T-helper 2 cell (primary cell): ENCODE data around the gene GLIS2.

Experiments used
- DNase-seq, 5 experiments: peaks; one replicate each; pipeline versions ENCODE4 v3.0.0 to v3.0.0-alpha.2; 2012 to 2022

GLIS2 gene

DNA sequence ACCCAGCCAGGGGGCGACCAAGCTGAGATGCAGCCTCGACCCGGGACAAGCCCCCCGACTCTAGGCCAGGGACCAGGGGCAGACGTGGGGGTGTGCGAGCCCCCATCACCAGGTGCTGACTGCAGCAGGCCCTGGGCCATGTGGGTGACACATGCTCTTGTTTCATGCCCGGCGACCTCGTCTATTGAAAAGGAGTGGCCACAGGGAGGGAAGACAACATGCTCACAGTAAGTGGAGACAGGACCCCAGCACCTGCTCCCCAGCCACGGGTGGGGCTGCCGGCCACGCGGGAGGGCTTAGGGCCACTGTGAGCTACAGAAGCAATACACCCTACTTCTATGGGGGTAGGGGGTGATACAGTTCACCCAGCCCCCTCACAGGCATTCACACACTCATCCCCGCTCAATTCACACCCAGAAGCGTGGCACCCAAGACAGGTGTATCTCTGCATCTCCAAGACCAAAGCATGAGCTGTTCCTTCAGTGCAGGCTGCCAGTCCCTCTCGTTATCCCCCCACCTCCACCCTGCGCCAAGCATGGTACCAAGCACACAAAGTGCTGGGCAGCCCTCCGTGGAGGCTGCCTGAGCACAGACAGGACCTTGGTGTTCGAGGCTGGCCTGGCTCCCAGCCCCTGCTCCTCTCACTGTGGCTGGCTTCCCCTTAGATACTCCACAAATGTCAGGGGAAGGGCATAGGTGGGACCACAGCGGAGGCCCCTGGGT lies 69.4 kb downstream of the GLIS2 start:
- DNase-seq: no peak

DNA sequence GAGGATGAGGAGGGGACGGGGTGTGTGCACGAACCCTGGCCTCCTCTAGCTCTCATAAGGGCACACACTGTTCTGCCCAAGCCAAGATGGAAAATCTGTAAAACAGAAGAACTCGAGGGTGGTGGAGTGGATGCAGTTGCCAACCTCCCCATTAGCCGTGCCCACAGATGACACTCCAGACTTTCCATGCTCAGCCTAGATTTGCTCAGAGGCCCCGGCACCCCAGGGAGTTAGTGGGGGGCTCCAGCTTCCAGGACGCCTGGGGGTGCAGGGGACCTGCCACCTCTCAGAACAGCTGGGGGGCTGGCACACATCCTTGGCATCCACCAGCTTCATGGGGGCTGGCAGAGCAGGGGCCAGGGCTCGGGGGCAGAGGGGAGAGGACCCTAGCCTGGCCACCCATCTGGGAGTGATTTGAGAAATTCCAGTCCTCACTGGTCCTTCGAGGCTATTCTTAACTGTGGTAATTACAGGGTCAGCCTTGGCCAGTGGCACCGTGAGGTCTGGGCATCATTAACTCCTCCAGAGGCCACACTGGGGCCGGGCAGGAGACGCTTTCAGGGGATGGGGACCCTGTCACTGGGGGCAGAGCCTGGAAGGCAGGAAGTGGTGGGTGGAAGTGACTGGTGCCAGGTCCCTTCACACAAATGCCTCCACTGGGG lies 70.1 kb downstream of the GLIS2 start:
- DNase-seq: no peak

DNA sequence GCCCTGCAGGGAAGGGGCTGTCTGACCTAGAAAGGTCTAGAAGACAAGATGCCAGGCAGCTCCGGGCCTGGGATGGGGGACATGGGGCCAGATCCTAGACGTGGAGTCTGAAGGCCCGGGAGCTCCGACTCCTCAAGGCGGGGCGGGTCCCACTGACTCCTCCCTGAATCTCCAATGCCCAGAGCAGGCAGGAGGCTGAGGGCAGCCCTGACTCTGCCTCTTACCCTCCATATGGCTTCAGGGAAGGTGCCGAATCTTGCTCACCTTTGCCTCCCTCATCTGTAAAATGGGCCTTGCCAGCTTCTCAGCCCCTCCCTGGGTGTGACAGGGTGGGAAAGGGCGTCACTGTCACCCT lies 70.6 kb downstream of the GLIS2 start:
- DNase-seq: no peak

DNA sequence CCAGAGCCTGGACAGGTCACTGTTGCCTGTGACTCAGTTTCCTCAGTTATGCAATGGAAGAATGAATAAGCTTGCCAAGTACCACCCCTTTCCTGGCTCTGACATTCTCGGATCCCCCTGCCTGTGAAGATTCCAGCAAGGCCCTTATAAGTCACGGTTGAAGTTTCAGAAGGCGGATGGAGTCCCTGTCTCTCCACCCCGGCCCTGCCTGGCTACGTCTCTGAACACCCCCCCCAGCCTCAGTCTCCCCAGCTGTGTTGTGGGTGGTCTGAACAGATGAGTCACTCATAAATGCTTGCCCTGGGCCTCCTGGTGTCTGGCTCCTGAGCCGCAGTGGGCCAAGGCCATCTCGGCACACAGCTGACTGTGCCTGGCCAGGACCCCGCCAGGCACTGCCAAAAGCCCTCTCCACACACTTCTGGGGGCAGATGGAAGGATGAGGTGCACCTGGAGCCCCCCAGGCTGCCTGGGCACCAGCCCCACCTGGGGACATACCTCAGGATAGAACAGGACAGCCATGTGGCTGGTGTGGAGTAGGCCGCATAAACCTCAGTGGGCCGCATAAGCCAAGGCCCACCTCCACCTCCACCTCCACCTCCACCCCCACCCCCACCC lies 71.2 kb downstream of the GLIS2 start:
- no peak for DNase-seq

DNA sequence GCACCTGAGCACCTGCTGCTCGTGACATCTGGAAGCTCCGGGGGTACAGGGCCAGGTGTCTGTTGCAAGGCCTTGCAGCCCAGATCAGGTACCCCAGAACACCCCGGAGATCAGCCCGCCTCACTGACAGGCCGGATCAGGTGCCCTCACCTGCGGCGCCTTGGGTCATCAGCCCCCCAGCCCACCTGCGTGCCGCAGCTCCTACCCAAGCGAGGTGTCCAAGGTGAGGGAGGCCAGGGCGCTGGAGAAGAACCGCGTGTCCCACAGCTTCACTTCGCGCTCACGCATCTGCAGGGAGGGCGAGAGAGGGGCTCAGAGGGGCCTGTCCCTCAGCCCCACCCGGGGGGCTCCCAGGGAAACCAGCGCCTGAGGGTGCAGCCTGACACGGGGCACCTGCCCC lies 71.9 kb downstream of the GLIS2 start:
- DNase-seq: no peak

DNA sequence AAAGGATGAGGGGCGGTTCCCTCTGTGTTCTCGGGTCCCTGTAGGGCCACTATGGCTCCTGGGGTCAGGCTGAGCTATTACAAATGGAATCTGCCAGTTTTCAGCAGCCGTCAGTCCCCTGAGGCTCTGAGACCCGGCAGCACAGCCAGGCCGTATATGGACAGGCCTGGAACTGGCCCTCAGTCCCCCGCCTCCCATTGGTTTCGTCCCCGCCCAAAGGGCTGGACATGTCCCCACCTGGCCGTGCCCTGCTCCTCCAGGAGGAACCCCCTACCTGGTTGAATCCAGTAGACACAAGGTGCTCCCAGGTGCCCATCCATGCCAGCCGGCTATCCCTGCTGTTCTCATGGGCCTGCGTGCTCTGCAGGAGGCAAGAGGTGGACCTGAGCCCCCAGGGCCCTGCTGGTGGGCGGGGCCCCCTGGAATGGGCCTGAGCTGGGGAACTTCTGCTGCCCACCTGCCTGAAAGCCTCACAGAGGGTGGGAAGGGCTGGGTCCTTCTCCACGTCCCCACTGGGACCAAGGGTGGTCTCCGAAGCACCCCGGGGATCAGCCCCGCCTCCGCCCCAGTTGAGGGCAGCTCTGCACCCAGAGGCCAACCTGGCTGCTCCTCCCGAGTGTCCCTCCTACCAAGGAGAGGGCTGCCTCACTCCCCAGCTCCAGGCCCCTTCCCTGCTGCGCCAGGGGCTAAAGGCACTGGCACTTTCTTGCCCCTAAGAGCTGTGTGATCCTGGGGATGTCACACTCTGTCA lies 72.6 kb downstream of the GLIS2 start:
- DNase-seq: no peak
